Activated CD4-positive, CD25-positive, alpha-beta regulatory T cell treated with anti-CD3 and anti-CD28 coated beads, Interleukin-2, amount 50 U/mL, for 24 hours (primary cell): ENCODE measurements around the gene KRT13.

Experiments used
- ATAC-seq, 2 donors: fragments of 150-1000 bp; cut with Tn5 transposase; one replicate each; pipeline ENCODE4 v1.10.0; 2021; ENCODE audit warnings: mild to moderate bottlenecking in 1 of 2, moderate library complexity in 1 of 2

The KRT13 gene

DNA sequence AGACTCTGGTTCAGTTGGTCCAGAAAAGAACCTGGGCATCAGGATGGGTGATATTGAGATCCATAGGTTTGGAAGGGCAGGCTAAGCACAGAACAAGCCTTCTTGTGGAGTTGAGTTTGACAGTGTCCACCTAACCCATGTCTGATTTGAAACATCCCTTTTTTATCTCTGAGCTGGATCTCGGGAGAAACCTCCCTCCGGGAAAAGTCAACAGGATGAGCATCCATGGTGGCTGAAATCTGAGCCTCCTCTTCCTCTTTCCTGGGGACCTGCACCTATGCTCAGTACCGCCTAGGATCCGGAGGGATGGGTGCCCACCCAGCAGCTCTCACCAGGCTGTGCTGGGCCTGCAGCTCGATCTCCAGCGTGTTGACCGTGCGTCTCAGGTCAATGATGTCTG lies 41.7 kb downstream of the KRT13 start:
- no peak for ATAC-seq

DNA sequence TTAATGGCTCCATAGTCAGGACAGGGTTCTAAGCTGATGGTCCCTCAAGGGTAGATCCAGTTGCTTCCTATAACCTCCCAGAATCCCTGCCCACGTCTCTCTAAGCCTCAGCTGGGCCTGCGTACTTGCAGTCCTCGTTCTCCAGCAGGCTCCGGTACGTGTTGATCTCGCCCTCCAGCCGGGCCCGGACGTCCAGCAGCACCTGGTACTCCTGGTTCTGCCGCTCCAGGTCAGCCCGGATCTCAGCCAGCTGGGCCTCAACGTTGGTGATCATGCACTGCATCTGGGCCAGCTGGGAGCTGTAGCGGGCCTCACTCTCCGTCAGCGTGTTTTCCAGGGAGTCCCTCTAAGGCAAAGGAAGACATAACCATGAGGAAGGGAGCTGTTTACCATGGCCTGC lies 42.7 kb downstream of the KRT13 start:
- no peak for ATAC-seq

DNA sequence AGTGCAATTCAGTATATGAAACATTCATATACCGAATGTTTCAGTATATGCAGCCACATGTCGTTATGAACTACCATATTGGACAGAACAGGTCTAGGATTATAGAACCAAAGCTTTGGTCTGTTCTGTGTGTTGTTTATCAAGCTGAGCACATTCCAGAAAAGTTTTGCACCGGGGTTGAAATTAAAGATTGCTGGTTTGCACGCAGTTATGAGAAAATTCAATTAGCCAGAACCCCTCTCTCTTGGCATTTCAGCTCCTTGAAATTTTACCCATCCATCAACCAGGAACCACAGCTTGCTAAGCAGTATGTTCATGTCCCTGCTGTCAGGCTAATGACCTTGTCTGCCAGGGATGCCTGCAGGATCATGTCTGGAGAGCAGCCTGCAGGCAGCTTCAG lies 47.7 kb downstream of the KRT13 start:
- ATAC-seq: no peak

DNA sequence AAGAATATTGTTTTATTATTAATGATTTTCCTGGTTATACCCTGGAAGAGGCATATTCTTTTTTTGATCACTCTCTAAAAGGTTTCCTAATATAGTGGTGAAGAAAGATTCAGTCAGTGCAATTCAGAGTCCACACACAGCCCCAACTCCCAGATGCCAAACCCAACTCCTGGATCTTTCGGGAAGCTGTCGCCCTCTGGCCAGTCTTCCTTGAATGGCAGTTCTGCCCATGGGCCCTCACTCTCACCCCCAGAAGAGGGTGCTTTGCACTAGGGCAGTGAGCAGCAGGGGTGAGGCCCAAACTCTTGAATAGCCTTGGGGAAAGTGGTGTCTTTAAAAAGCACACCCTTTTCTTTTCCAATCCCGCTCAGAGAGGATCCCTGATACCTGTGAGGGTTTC lies 49.2 kb downstream of the KRT13 start:
- no peak for ATAC-seq

DNA sequence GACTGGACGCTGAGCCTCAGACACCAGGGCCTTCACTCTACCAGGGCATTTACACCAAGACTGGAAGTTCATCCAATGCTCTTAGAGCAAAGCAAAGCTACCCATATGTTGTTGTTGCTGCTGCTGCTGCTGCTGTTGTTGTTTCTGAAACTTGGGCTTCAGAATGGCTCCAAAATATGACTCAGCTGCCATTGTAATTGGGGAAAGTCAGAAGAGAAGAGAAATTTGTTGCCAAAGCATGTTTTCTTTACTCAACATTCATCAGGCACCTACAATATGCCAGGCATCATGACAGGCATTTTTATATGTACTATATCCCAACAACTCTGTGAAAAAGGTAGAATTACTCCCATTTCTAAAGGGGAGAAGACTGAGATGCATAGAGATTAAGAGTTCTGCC lies 50.2 kb downstream of the KRT13 start:
- no peak for ATAC-seq

DNA sequence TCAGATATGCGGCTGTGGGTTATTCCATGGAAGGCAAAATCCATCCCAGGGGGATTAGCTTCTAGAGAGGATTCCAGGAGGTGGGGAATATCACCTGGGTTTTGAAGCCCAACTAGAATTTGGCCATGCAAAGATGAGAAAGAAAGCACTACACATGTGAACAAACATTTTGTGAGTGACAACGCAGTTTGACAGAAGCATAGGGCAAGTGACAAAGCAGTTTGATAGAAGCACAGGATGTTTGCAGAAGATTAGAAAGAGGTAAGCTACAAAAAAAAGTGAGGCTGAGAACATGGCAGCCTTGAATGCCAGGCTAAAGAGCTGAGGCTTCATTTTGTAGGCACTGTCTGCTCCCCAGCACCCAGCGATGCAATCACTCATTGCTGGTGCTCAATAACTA lies 52.3 kb downstream of the KRT13 start:
- ATAC-seq: no peak

DNA sequence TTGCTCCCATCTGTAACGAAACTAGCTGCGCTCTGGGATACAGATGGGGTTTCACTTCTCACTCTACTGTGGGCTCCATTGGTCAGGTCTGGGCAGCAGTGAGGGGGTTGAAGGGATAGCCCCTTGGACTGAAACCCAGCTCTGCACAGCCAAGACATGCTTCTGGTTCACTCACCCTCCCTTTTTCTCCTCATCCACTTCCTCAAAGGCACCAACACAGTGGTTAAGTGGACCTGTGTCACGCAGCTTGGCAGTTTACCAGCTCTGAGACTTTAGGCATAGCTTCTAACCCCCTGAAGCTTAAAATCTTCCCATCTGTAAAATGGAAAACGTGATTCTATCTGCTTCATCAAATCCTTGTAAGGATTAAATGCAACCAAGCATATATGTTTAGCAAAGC lies 53.1 kb downstream of the KRT13 start:
- ATAC-seq: no peak

DNA sequence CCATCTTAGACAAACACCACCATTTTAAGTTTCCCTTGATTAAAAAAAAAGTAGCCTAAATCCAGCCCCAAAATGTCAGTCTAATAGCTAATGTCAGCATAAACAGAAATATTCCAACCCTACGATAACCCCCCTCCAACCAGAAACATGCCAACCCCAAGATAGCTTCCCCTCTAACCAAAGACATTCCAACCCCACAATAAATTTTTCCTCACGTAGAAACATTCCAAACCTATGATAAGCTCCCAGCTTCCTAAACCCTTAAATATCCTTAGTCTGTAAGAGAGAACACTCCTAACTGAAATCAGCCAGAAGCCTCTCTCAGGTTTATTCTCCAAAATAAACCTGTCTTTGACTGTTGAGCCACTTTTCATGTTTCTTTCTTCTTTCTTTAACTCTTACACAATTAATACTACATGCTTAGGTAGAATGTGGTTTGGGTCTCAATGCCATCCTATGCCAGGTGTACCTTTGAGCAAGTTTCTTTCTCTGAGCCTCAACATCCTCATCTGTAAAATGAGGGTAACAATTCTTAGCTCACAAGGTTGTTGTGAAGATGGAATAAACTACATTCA lies 54.2 kb downstream of the KRT13 start:
- ATAC-seq: no peak
